GM12801 (cell line): Measurements from ENCODE around the gene SYNM.

ENCODE experiments used
- TF ChIP-seq, protein P1 (sequence below): IDR thresholded peaks from one replicate; pipeline ENCODE4 v1.5.1; 2011; ENCODE audit warnings: control low read depth; ENCODE audit not compliant: insufficient read length; ENCODE audit errors: extremely low read depth

The SYNM gene

DNA sequence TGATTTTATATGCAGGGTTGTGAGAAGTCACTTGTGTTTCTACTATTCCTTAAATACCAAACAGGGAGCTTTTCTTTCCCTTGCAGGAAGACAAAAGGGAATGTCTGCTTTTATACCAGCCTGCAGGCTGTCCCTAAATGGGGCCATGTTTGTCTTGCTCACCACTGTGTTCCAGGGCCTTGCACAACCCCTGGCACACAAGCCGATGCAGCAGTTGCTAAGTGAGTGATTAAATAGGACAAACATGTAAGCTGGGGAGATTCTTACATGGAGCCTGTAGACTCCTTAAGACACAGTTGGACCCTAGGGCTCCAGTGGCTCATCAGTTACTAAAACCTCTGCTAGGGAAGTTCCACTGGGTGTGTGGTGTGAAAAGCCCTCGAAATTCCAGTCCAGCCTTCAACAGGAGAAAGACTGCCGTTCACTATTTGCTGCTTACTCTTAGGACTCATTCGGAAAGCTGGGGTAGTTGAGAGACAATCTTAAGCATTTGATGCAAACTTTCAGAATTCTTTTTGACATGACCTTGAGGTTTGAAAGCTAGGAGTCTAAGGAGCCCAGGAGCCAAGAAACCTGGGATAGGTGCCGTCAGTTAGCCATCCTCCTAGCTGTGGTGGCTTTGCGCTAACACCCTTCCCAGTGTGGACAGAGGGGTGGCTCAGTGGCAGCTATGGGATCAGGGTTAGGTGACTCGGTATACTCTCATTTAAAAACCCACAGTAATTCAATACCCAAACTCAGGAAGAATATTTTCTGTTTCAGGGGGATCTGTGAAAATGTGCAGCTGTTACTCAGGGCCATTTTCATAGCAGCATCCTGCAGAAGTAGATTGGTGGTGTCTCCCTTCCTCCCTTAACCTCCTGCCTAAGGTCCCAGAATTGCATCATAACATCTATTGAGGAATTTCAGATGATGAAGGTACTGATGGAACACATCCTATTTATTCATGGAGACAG, 39.1 kb downstream of the SYNM start:
- TF ChIP-seq, protein P1, sequence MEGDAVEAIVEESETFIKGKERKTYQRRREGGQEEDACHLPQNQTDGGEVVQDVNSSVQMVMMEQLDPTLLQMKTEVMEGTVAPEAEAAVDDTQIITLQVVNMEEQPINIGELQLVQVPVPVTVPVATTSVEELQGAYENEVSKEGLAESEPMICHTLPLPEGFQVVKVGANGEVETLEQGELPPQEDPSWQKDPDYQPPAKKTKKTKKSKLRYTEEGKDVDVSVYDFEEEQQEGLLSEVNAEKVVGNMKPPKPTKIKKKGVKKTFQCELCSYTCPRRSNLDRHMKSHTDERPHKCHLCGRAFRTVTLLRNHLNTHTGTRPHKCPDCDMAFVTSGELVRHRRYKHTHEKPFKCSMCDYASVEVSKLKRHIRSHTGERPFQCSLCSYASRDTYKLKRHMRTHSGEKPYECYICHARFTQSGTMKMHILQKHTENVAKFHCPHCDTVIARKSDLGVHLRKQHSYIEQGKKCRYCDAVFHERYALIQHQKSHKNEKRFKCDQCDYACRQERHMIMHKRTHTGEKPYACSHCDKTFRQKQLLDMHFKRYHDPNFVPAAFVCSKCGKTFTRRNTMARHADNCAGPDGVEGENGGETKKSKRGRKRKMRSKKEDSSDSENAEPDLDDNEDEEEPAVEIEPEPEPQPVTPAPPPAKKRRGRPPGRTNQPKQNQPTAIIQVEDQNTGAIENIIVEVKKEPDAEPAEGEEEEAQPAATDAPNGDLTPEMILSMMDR = no peak

DNA sequence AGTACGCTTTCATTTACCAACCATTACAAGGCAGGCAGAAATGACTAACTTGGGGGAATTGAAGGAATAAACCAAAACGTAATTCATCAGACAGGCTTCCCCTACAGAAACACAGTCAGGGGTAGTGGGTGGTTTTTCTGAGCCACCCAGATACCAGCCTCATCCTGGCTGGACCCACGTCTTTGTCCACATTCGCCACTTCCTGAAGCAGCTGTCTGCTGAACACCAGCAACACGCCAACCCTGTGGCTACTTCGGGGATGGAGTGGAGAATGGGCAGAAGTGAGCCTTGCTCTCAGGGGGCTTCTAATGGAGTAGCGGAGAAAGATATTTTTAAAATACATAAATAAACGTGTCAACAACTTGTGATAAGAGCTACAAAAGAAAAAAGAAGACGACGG, 40.1 kb downstream of the SYNM start:
- TF ChIP-seq, protein P1 = no peak

DNA sequence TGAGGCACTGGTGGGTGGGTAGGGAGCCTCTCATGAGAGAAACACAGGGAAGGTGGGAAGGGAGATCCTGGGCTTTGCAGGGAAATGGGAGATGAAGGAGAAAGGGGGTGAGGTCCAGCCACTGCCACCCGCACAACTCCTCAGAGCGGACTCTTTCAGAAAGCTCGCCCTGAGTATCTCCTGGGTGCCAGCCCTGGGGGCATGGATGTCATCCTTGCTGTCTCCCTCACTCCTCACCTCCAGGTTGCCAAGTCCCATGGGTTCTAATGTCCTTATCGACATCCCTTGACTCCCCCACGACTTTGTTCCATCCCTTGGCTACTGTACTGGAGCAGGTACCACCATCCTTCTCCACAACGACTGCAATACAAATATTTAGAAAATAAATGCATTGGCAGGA, 40.9 kb downstream of the SYNM start:
- TF ChIP-seq, protein P1 = no peak

GRCh38 chr15:99146661-99147060, 41.8 kb downstream of the SYNM start:
- TF ChIP-seq, protein P1 = no peak

DNA sequence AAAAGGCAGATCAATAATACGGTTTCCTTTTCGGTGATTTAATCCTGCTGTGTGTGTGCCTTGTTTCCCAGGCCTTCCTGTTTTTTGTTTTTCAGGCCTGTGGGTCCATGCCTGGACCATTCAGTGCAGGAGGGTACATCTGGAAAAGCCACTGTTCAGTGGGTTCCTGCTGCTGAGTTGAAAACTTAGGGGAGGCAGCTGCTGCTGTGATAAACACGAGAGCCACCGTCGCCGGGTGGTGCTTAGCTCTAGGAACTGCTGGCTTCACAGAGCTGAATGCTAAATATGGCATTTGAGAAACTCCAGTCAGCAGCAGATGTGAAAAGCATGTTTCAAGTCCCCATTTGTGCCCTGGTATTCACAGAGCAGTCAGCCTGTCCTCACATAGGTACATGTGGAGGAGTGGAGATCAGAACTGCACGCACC, 44.0 kb downstream of the SYNM start:
- TF ChIP-seq, protein P1 = no peak

- TF ChIP-seq, protein P1 = no peak
Observed at GRCh38 chr15:99149366-99149765, 44.5 kb downstream of the SYNM start.

DNA sequence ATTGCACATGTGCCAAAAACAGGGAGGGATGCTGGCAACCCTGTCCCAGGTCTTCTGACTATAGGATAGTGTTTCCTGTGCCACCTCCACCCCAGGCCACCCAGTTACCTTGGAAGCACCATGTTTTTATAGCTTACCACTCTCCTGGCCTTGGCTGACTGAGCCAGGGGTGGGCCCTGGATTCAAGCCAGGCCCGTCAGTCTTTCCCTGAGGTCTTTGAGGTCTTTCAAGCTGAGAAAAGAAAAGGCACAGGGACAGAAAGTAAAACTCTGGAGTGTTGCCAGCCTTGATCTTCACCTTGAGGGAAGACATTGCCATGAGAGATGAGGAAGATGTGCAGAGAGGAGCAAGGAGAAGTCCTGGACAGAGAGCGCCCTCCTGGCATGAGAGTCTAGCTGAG, 46.3 kb downstream of the SYNM start:
- TF ChIP-seq, protein P1 = no peak
